Activated B cell treated with CpG ODN at 0.5 μM for 24 hours (primary cell): ENCODE measurements around the gene HIVEP2. TPM values are rescaled to one million over a fixed set of nuclear protein-coding genes. Genes with fewer than 3 reads are reported as not detected.

Experiments used
- total RNA-seq: library from RNA; stranded (reverse); gene quantifications from 2 replicates; pipeline ENCODE4 v1.2.3, GENCODE V29; 2022

HIVEP2 gene
- total RNA-seq, 1 donor from 2014 or later: 25.4 TPM

Other genes starting within 250 kb of the HIVEP2 start
- 7.2 and 8.3 TPM in 2 replicates for gene AIG1, start 115.7 kb upstream of the HIVEP2 start, total RNA-seq